GF-D8 (cell line): Measurements from ENCODE around the gene CFAP92.
"Not testable (repeated sequence)": the region's sequence is repeated elsewhere in the genome, so short reads cannot be mapped to it uniquely, and the experiment has no call there.

ENCODE experiments used
- DNase-seq: peaks from one replicate; lab custom pipeline; 2025; lab: John Stamatoyannopoulos, UW

CFAP92 gene

DNA sequence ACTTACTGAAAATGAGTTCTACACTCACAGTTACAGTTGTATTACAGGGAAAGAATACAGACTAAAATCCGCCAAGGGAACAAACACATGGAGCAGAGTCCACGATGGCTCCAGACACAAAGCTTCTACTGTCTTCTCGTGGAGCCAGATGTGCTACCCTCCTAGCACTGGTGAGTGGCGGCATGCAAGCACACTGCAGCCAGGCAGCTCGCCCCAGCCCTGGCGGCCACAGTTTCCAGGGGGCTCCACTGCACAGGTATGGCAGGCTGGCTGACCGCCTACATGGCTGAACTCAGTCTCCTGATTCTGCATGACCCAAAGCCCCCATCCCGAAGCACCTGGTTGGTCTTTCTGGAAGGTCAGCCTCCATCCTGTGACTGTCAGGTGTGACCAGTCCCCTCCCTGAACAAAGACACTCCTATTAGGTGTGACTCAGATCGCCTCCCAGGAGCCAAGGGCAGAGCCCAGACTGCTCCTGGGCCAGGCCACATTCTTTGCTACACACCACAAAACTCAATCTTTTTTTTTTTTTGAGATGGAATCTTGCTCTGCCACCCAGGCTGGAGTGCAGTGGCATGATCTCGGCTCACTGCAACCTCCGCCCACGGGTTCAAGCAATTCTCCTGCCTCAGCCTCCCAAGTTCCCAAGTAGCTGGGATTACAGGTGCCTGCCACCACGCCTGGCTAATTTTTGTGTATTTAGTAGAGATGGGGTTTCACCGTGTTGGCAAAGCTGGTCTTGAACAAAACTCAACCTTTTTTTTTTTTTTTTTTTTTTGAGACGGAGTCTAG, 51.5 kb downstream of the CFAP92 start:
- DNase-seq = no peak

DNA sequence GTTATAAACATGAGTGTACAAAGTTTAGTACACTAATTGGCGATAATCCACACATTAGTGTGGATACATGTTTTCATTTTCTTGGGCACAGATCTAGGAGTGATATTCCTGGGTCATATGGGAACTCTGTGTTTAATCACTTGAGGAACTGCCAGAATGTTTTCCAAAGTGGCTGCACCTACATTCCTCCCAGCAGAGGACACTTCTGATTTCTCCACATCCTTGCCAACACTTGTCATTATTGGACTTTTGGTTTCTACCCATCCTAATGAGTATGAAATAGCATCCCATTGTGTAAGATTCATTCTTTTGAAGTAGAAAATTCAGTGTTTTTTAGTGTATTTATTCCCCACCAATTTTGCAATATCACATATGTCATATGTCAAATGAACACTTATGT, 53.6 kb downstream of the CFAP92 start:
- DNase-seq = no peak

DNA sequence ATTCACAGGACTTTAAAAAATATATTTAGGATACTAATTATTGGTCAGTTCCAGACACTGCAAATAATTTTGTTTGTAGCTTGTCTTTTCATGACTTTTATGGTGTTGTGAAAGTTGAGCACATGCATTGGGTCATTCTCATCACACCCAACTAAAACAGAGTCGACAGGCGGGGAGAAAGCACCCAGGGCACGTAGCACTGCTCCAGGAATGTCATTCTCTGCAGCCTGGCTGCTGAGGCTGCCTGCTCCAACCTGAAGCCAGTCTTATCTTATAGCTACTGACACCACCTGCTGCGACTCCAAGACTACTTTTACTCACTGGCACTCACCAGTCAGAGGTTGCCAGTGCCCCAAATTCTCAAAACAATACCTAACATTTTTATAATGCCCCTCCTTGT, 57.5 kb downstream of the CFAP92 start:
- no peak for DNase-seq

DNA sequence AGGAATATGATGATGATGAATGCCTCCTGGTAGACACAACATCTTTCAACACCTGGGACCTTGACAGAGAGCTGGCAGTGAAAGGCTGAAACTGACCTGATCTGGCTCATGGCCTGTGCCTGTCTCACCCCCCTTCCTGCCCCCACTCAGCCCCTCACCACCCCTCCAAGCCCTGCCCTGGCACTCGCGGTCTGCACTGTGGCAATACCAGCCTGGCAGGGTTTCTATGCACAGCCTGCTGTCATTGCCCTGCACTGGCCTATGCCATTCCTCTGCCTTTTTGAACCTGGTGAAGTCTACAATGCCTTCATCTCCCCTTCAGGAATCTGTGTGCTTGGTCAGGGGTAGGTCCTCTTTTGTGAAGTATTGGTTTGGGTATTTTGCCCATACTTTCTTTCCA, 58.0 kb downstream of the CFAP92 start:
- no peak for DNase-seq

DNA sequence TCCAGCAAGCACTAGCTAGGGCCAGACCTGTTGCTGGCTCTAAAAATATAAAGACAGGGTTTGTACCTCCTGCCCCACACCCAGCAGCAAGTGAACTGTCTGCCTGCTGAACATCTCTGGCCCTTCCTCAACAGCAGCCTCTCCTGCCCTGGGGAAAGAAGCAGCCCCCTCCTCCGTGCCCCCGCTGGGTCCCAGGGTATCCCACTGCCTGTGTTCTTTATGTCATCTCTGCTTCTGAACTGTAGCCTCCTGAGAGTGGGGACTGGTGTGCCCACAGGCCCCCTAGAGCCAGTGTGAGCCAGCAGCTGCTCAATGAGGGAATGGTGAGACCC, 60.0 kb downstream of the CFAP92 start:
- DNase-seq = no peak

DNA sequence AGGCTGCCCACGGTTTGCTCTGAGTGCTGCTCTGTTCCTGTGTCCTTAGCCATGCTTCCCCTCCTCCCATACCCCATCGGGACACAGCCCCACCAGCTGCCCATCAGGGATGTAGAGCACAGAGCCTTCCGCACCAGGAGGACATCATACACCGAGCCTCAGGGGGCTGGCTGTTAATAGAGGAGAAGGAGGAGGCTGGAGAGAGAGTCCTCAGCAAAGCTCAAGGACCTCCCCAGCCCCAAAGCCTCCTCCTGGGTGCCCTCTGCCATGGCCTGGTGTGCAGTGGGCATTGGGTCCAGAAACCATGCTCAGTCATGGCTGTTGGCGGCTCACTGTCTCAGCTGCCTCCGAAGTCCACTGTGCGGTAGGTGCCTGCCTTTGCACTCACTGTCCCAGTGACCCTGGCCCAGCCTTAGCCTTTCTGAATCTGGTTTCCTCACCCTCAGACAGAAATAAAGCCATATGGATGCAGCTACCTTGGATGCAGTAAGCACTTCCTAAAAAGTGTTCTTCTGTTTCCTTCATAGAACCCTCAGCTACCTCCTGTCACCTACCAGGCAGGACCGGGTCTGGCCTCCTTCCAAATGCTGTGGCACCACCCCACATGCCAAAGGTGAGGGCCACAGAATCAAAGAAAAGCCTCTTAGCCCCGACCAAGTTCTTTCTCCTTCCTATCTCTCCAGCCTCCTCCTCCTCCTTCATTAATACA, 60.5 kb downstream of the CFAP92 start:
- DNase-seq = no peak

DNA sequence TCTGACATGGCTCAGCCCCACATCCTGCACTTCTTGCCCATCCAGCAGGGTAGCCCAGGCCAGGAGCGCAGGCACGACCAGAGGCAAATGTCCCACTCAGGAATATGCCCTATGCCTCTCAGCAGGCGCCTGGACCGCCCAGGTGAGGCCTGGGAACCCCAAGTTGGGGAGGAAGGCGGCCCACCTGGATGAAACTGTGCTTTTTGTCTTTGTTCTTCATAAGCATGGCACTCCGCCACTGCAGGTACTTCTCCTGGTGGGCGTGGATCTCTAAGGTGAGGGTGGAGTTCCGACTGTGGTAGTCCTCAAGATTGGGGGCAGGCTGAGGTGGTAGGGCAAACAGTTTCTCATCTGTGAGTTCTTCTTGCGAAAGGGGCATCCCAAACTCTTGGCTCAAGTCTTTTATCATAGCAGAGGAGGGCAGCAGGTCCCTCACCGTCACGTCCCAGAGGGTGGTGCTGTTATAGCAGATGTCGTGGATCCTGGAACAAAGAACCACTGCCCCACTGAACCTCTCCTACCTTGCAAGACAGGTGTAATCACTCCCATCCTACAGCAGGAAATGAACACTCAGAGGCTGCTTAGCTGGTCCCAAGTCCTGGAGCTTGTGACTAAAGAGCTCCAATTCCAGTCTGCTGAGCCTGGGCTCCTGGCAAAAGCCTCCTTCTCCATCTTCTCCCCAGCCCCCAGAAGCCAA, 61.2 kb downstream of the CFAP92 start:
- no peak for DNase-seq

DNA sequence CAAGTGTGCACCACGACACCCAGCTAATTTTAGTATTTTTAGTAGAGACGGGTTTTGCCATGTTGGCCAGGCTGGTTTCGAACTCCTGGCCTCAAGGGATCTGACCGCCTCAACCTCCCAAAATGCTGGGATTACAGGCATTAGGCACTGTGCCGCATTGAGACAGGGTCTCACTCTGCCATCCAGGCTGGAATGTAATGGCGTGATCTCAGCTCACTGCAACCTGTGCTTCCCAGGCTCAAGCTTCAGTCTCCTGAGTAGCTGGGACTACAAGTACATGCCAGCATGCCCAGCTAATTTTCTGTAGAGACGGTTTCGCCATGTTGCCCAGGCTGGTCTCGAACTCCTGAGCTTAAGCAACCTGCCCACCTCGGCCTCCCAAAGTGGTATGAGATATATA, 62.8 kb downstream of the CFAP92 start:
- no peak for DNase-seq

DNA sequence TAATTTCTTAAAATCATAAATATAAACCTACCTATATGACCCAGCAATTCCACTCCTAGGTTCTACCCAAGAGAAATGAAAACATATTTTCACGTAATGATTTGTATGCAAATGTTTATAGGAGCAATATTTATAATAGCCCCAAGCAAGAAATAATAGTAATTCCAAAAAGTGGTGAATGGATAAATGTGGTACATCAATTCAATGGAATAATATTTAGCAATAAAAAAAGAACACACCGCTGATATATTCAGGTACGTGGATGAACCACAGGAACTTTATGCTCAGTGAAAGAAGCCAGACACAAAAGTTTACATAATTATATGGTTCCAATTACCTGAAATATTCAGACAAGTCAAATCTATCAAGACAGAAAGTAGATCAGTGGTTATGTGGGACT, 64.5 kb downstream of the CFAP92 start:
- DNase-seq = no peak

DNA sequence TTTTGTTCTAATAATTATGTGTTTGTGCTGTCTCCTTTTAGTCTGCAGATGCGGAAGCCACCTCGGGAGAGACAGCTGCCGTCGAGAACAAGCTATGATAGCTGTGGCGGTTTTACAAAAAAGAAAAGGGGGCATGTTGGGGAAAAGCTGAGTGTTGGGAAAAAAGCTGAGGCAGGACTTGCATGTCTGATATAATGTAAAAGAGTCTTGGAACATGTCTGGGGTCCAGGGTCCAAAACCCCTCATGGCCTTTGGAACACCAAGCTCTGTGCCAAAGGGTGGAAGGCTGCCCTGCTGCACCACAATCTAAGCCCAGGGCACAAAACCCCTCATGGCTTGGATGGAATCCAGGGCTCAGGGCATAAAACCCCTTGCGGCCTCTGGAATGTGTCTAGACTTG, 69.9 kb downstream of the CFAP92 start:
- DNase-seq = not testable (repeated sequence)

DNA sequence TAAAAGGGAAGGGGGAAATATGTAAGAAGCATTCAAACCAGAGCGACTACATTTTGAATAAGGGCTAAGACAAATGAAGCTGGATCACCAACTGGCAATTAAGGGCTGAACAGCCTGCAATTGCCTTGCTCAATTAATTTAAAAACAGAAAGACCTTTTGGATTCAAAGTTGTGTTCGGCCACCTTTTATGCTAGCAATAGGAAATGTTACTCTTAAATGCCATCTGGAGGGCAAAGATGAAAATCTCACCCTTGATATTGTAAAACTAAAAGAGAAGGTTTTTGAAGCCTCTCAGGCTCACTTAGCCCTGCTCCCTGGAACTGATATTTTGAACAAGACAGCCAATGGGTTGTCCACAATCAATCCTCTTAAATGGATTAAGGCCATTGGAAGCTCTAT, 70.3 kb downstream of the CFAP92 start:
- no peak for DNase-seq

DNA sequence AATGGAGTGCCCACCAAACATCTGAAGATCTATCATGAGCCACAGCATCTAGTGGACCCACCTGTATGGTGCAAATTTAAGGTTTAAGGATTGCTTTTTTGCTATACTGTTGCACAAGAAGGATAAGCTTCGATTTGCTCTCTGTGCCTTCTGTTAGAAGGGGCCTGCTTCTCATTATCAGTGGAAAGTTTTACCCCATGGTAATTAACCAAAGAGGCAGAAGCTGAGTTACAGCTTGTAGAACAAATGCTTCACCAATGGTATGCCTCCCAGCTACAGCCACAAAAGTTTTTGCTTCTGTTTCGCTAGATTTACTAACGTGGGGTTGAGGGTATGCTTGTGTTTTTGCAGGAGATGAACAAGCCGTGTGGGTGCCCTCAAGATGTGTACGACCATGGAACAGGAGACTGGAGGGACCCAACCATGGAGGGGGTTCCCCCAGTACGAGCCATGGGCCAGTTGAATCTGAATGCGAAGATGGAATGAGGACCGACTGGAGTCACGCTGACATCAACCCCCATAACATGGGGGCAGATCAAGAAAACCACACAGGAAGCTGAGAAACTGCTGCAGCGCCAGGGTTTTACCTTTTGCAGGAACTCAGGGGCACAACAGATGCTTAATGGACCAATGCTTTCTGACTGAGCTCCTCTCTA, 70.9 kb downstream of the CFAP92 start:
- no peak for DNase-seq

DNA sequence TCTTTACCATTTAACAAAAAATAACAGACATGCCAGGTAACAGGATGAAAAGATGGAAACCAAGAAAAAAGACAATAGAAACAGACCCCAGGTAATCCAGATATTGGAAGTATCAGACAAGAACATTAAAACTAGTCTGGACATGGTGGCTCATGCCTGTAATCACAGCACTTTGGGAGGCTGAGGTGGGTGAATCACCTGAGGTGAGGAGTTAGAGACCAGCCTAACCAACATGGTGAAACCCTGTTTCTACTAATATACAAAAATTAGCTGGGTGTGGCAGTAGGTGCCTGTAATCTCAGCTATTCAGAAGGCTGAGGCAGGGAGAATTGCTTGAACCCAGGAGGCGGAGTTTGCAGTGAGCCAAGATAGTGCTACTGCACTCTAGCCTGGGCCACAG, 73.9 kb downstream of the CFAP92 start:
- DNase-seq = no peak

DNA sequence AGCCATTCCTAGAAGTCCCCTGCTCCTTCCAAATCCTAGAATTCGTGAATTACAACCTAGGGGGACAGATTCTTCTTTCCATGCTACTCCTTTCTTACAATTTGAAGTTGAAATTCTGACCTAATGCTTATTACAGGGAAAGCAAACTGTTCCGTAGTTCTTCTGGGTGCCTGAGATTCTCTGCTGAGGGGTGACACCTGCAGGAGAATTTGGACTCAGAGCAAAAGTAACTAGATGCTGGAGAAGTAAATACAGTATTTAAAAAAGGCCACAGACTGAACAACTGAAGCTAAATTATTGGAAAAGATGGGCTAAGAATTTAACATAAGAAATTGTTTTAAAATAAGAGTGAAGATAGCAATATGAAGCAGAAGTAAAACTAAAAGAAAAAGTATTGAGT, 76.6 kb downstream of the CFAP92 start:
- no peak for DNase-seq

DNA sequence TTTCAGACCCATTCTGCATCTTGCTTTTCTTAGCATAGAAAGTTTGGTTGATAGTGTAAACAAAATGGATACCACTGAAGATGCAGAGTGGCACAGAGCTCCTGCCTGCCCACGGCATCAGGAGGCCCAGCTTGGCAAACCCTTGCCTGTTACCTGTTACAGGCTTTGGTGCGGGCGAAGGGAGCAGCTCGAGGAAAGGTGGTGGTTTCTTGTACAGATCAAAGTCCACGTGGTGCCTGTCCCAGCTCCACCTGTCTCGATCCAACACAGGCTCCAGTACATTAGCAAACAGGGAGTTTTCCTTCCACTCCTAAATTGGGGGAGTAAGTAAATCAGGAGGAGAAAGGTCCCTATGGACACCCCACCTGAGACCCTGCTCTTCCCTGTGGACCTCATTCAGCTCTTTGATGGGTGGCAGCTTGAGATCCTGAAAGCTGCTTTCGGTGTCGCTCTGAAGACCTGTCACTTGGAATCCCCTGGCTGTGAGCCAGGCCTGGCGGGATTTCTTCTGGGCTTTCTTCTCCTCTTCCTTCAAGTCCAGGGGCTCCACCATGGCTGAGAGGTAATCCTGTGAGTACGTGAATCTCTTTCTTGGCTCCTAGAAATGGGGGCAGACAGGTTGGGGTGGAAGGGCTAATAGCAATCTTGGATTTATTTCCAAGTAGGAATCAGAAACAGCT, 78.8 kb downstream of the CFAP92 start:
- no peak for DNase-seq

DNA sequence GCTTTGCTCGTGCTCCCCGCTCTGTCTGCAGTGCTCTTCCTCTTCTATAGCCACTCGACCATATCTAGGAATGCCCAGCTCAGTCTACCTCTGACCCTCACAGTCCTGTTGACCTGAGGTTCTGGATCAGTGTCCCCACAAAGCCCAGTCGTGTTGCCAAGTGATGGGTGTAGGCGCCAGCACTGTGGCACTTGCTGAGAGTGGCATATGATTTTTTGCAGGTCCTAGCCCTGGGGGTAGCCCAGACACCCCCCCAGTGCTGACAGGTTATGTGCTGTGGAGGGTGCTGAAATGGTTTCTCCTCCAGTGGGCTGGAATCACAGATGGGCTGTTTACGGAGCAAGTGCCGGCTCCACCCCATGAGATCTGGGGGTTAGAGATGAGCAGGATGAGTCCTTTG, 82.0 kb downstream of the CFAP92 start:
- no peak for DNase-seq

DNA sequence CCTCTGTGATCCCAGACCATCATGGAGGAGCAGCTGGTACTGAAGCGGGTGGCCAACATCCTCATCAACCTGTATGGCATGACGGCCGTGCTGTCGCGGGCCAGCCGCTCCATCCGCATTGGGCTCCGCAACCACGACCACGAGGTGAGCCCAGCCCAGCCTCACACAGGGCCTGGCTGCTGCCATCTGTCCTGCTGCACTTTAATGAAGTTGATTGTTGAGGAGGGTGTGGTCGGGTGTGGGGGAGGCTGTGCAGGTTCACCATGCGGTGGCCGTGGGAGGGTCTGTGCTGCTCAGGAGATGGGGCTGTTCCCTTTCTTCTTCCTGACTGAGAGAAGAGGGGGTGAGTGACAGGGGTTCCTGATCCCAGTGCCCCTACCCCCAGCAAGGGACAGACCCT, 83.9 kb downstream of the CFAP92 start:
- DNase-seq = no peak

DNA sequence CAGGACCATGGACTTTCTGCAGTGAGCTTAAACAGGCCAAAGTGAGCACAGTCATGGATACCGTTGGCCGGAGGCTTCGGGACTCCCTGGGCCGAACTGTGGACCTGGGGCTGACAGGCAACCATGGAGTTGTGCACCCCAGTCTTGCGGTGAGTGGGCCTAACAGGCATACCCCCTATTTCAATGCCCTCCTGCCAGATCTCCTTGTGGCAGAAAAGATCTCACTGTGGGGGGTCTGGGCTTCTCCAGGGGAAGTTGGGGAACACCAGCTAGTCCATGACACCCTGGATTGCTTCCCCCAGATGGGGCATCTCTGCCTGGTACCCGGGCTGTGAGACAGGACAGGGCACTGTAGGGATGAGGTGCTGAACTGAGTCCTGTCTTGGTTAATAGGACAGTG, 84.9 kb downstream of the CFAP92 start:
- no peak for DNase-seq

DNA sequence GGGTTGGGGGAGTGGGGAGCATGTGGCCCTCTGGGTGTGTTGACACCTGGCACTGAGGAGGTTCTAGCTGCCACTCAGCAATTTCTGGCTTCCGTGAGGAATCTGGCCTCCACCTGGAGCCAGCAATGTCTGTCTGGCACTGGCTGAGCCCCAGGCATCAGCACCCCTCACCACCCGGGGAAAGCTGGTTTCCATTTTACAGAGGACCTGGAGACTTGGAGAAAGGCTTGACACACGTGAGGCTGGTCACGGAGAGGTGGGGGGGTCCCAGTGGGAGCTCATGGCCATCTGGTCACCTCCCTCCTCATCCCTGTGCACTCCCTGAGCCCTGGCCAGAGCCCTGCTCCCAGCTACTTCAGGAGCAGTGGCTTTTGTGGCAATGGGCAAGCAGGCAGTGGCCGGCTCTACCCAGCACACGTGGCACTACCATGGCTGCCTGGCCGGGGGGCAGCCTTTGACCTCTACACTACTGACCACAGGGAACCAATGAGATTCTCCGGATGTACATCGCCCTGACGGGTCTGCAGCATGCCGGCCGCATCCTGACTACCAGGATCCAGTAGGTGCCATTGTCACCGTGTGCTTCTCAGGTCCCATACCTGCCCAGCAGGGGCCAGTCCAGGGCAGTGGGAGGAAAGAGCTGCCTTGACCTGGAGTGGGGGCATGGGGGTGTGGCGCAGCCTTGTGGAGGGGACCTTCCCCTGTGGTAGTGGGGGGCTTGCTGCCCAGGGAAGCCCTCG, 86.0 kb downstream of the CFAP92 start:
- no peak for DNase-seq

DNA sequence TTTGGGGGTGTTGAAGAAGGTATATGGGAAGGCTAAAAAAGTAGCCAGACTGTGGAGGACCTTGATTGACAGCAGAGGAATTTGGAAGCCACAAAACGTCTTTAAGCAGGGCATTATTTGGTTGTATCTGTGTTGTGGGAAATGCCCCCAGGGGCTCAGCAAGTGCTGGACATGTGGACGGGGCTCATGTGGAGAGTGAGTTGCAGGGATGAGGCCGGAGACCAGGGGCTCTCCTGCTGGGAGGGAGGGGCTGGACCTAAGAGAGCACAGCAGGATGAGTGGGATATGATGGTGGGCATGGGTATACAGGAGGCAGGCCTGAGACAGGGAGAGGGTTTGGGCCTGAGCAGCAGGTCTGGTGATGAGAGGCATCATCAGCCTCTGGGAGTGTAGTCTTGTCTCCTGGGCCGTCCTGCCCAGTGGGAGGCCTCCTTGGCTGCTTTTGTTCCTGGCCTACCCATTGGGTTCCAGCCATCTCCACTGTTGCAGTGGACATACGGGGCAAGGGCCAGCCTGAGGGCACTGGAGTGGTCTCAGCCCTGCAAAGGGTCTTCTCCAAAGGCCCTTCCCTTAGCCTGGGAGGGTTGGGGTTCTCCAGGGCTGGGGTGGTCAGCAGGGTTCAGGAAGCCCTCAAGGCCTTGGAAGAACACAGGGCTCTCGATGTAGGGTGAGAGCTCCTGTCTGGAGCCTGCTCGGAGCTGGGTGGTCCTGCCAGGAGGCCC, 86.9 kb downstream of the CFAP92 start:
- no peak for DNase-seq
